GM12875 (cell line): ENCODE results near the gene PPY.
A peak's percentile ranks its signal among the peaks of the same experiment; 100 is the strongest.
"Not testable (repeated sequence)": the region's sequence is repeated elsewhere in the genome, so short reads cannot be mapped to it uniquely, and the experiment has no call there.

Experiments
- H3K4me3 ChIP-seq: one replicate; pipeline ENCODE4 v1.5.1; 2011; ENCODE audit warnings: low read depth, low read length, control low read depth
- CTCF ChIP-seq: IDR thresholded peaks from 2 replicates; pipeline ENCODE4 v1.5.1; 2011; ENCODE audit warnings: low read depth, mild to moderate bottlenecking, control low read depth, inconsistent platforms, low read length, moderate library complexity, borderline replicate concordance; ENCODE audit not compliant: insufficient read depth

PPY gene

GRCh38 chr17:43928609-43929008 is 13.7 kb downstream of the PPY start:
- TF ChIP-seq CTCF = no peak

GRCh38 chr17:43927929-43928328 is 14.3 kb downstream of the PPY start:
- H3K4me3 ChIP-seq = not testable (repeated sequence)

More at GRCh38 chr17:43928609-43929008, 13.7 kb downstream of the PPY start:
- no peak overlapping the region for H3K4me3 ChIP-seq

- no peak for TF ChIP-seq CTCF
Observed at GRCh38 chr17:43927060-43927864, 15.0 kb downstream of the PPY start.

GRCh38 chr17:43924558-43924957 is 17.7 kb downstream of the PPY start:
- no peak for TF ChIP-seq CTCF
- no peak overlapping the region for H3K4me3 ChIP-seq

More at GRCh38 chr17:43927060-43927864, 15.0 kb downstream of the PPY start:
- no peak overlapping the region for H3K4me3 ChIP-seq

- no peak overlapping the region for H3K4me3 ChIP-seq
- no peak for TF ChIP-seq CTCF
Observed at GRCh38 chr17:43920500-43921095, 21.7 kb downstream of the PPY start.

GRCh38 chr17:43918026-43918389 is 24.3 kb downstream of the PPY start:
- TF ChIP-seq CTCF = no peak
- peak overlapping the region; percentile 14 for H3K4me3 ChIP-seq

GRCh38 chr17:43917348-43918025 is 24.8 kb downstream of the PPY start:
- peak; percentile 63 for TF ChIP-seq CTCF

More at GRCh38 chr17:43917348-43918025, 24.8 kb downstream of the PPY start:
- H3K4me3 ChIP-seq = peak overlapping the region; percentile 14
